ENCODE measurements around the gene ASXL2. TPM values are rescaled to one million over a fixed set of nuclear protein-coding genes. Genes with fewer than 3 reads are reported as not detected.
A peak's percentile ranks its signal among the peaks of the same experiment; 100 is the strongest.

The ASXL2 gene

GRCh38 chr2:25698752-25699151 is 179.5 kb downstream of the ASXL2 start:
- Histone ChIP-seq H3K4me1 (ENCODE audit: control insufficient read depth, insufficient read depth, low read length) (peaks cover 13% of the 10 kb centered on the region), H3K4me3 (ENCODE audit: low read length) (no peak overlapping the region), H3K4me2 (ENCODE audit: low read length) (no peak overlapping the region), H3K9ac (ENCODE audit: low read depth, low read length) (no peak overlapping the region), H3K9me3 (replicated peaks; ENCODE audit: low read length) (no peaks in the 10 kb centered on the region), H3K36me3 (ENCODE audit: insufficient read depth, low read length) (no peaks in the 10 kb centered on the region), H3K27me3 (ENCODE audit: control insufficient read depth, insufficient read depth, low read length) (peaks cover 40% of the 10 kb centered on the region)

- Histone ChIP-seq H3K27me3 (ENCODE audit: control insufficient read depth, insufficient read depth, low read length) (peaks cover 46% of the 10 kb centered on the region), H3K36me3 (ENCODE audit: insufficient read depth, low read length) (no peaks in the 10 kb centered on the region), H3K9ac (ENCODE audit: low read depth, low read length) (no peak overlapping the region), H3K9me3 (replicated peaks; ENCODE audit: low read length) (no peaks in the 10 kb centered on the region), H3K4me2 (ENCODE audit: low read length) (peak overlapping the region; percentile 29), H3K4me1 (ENCODE audit: control insufficient read depth, insufficient read depth, low read length) (peaks cover 13% of the 10 kb centered on the region), H3K4me3 (ENCODE audit: low read length) (no peak overlapping the region)
Measured at GRCh38 chr2:25697559-25698341, 180.5 kb downstream of the ASXL2 start.

GRCh38 chr2:25692737-25693445 is 185.4 kb downstream of the ASXL2 start:
- H3K36me3 ChIP-seq (ENCODE audit: insufficient read depth, low read length) = no peaks in the 10 kb centered on the region
- H3K9ac ChIP-seq (ENCODE audit: low read depth, low read length) = no peak overlapping the region
- H3K4me2 ChIP-seq (ENCODE audit: low read length) = no peak overlapping the region
- no peak overlapping the region for H3K4me3 ChIP-seq (ENCODE audit: low read length)
- no peaks in the 10 kb centered on the region for H3K9me3 ChIP-seq (replicated peaks; ENCODE audit: low read length)
- H3K27me3 ChIP-seq (ENCODE audit: control insufficient read depth, insufficient read depth, low read length) = peaks cover 21% of the 10 kb centered on the region
- no peaks in the 10 kb centered on the region for H3K4me1 ChIP-seq (ENCODE audit: control insufficient read depth, insufficient read depth, low read length)

- Histone ChIP-seq H3K4me1 (ENCODE audit: control insufficient read depth, insufficient read depth, low read length) (no peaks in the 10 kb centered on the region), H3K4me2 (ENCODE audit: low read length) (no peak overlapping the region), H3K9me3 (replicated peaks; ENCODE audit: low read length) (no peaks in the 10 kb centered on the region), H3K4me3 (ENCODE audit: low read length) (no peak overlapping the region), H3K36me3 (ENCODE audit: insufficient read depth, low read length) (no peaks in the 10 kb centered on the region), H3K9ac (ENCODE audit: low read depth, low read length) (no peak overlapping the region), H3K27me3 (ENCODE audit: control insufficient read depth, insufficient read depth, low read length) (peaks cover 14% of the 10 kb centered on the region)
Measured at GRCh38 chr2:25692143-25692542, 186.1 kb downstream of the ASXL2 start.

GRCh38 chr2:25690058-25690457 is 188.2 kb downstream of the ASXL2 start:
- H3K4me1 ChIP-seq (ENCODE audit: control insufficient read depth, insufficient read depth, low read length) = no peaks in the 10 kb centered on the region
- H3K27me3 ChIP-seq (ENCODE audit: control insufficient read depth, insufficient read depth, low read length) = peaks cover 26% of the 10 kb centered on the region
- H3K9ac ChIP-seq (ENCODE audit: low read depth, low read length) = no peak overlapping the region
- no peaks in the 10 kb centered on the region for H3K36me3 ChIP-seq (ENCODE audit: insufficient read depth, low read length)
- H3K9me3 ChIP-seq (replicated peaks; ENCODE audit: low read length) = no peaks in the 10 kb centered on the region
- H3K4me3 ChIP-seq (ENCODE audit: low read length) = no peak overlapping the region
- no peak overlapping the region for H3K4me2 ChIP-seq (ENCODE audit: low read length)

- H3K4me1 ChIP-seq (ENCODE audit: control insufficient read depth, insufficient read depth, low read length) = no peaks in the 10 kb centered on the region
- H3K9me3 ChIP-seq (replicated peaks; ENCODE audit: low read length) = no peaks in the 10 kb centered on the region
- no peaks in the 10 kb centered on the region for H3K36me3 ChIP-seq (ENCODE audit: insufficient read depth, low read length)
- peaks cover 27% of the 10 kb centered on the region for H3K27me3 ChIP-seq (ENCODE audit: control insufficient read depth, insufficient read depth, low read length)
- no peak overlapping the region for H3K4me3 ChIP-seq (ENCODE audit: low read length)
- H3K4me2 ChIP-seq (ENCODE audit: low read length) = no peak overlapping the region
- H3K9ac ChIP-seq (ENCODE audit: low read depth, low read length) = no peak overlapping the region
Measured at GRCh38 chr2:25688236-25688635, 190.1 kb downstream of the ASXL2 start.

GRCh38 chr2:25685741-25686140 is 192.5 kb downstream of the ASXL2 start:
- no peaks in the 10 kb centered on the region for H3K9me3 ChIP-seq (replicated peaks; ENCODE audit: low read length)
- no peak overlapping the region for H3K9ac ChIP-seq (ENCODE audit: low read depth, low read length)
- no peak overlapping the region for H3K4me2 ChIP-seq (ENCODE audit: low read length)
- no peak overlapping the region for H3K4me3 ChIP-seq (ENCODE audit: low read length)
- no peaks in the 10 kb centered on the region for H3K36me3 ChIP-seq (ENCODE audit: insufficient read depth, low read length)
- H3K27me3 ChIP-seq (ENCODE audit: control insufficient read depth, insufficient read depth, low read length) = peaks cover 18% of the 10 kb centered on the region
- no peaks in the 10 kb centered on the region for H3K4me1 ChIP-seq (ENCODE audit: control insufficient read depth, insufficient read depth, low read length)

- H3K4me3 ChIP-seq (ENCODE audit: low read length) = no peak overlapping the region
- no peaks in the 10 kb centered on the region for H3K4me1 ChIP-seq (ENCODE audit: control insufficient read depth, insufficient read depth, low read length)
- peaks cover 18% of the 10 kb centered on the region for H3K27me3 ChIP-seq (ENCODE audit: control insufficient read depth, insufficient read depth, low read length)
- no peaks in the 10 kb centered on the region for H3K36me3 ChIP-seq (ENCODE audit: insufficient read depth, low read length)
- H3K9me3 ChIP-seq (replicated peaks; ENCODE audit: low read length) = no peaks in the 10 kb centered on the region
- no peak overlapping the region for H3K4me2 ChIP-seq (ENCODE audit: low read length)
- no peak overlapping the region for H3K9ac ChIP-seq (ENCODE audit: low read depth, low read length)
Measured at GRCh38 chr2:25684577-25685473, 193.5 kb downstream of the ASXL2 start.

Small RNA genes lying within 50 kb of the gene (small RNA-seq; reads per million reads assigned to genes)
- not detected for gene NDUFB4P4
- not detected for gene RF00019

Data from skeletal muscle satellite cell (primary cell).